Fibroblast of lung (primary cell): ENCODE results near the gene STK35.

ENCODE experiments used
- CTCF ChIP-seq, 2 donors: IDR thresholded peaks in 1 of 2; conservative IDR thresholded peaks in 1 of 2; 1 replicate in 1 of 2; 2 replicates in 1 of 2; pipeline ENCODE4 v1.5.1; 2011 to 2012; ENCODE audit warnings: low read length in 2 of 2, control low read depth in 1 of 2, inconsistent platforms in 1 of 2, low read depth in 1 of 2, mild to moderate bottlenecking in 1 of 2
- EZH2 ChIP-seq: IDR thresholded peaks from 2 replicates; pipeline ENCODE4 v1.5.1; 2012; ENCODE audit warnings: low read length, control low read depth, mild to moderate bottlenecking; ENCODE audit errors: missing control alignments

GRCh38 chr20:2173186-2173585 lies 71.6 kb downstream of the STK35 start:
- no peak for TF ChIP-seq CTCF (conservative IDR thresholded peaks at IDR 0.05 in 1 of 2, IDR thresholded peaks at IDR 0.05 in 1 of 2; ENCODE audit: low read depth in 1 of 2, low read length in 2 of 2)
- no peak for TF ChIP-seq EZH2
